RWPE1 (cell line): ENCODE data around the gene MAPK8.

Source experiments
- CTCF ChIA-PET: fragments of 350-600 bp; sonication (Branson Sonifier 250); formaldehyde crosslinking; extraction: SDS; loops from one replicate; lab custom pipeline; 2021; lab: Yijun Ruan, JAX
- POLR2A ChIA-PET: fragments of 400-600 bp; formaldehyde crosslinking; extraction: SDS; loops from one replicate; lab custom pipeline; 2020; ENCODE audit warnings: antibody characterized with exemption; ENCODE audit not compliant: low non-redundant PET; lab: Yijun Ruan, JAX
- DNase-seq: peaks from one replicate; pipeline ENCODE4 v3.0.0; 2012; ENCODE audit warnings: low spot score
- H3K27ac ChIP-seq: fragments of 450-650 bp; 2 replicates; pipeline ENCODE4 v1.5.1; 2017
- CTCF ChIP-seq: fragments of 450-650 bp; conservative IDR thresholded peaks from 2 replicates; pipeline ENCODE4 v1.5.1; 2017; ENCODE audit warnings: low read depth, mild to moderate bottlenecking

Gene MAPK8

GRCh38 chr10:48447356-48448215, 141.1 kb downstream of the MAPK8 start:
- CTCF ChIA-PET: interaction anchor here (3.5 kb wide), 1 partner anchor 62 kb away, joined by 15 read pairs; no protein-coding TSS in a partner anchor
- POLR2A ChIA-PET: no interaction called here
- TF ChIP-seq CTCF: no peak
- no peak overlapping the region for H3K27ac ChIP-seq
- DNase-seq: no peak

- TF ChIP-seq CTCF: no peak
- CTCF ChIA-PET: interaction anchor here (0.5 to 0.6 kb wide), 2 partner anchors 32 to 65 kb away, joined by 3 to 4 read pairs; no protein-coding TSS in a partner anchor
- POLR2A ChIA-PET: no interaction called here
- no peak overlapping the region for H3K27ac ChIP-seq
- no peak for DNase-seq
Measured at GRCh38 chr10:48448796-48449195, 142.3 kb downstream of the MAPK8 start.

- DNase-seq: no peak
- ChIA-PET CTCF (interaction anchor here (0.5 kb wide), 1 partner anchor 31 kb away, joined by 3 read pairs; no protein-coding TSS in a partner anchor), POLR2A (no interaction called here)
- no peak overlapping the region for H3K27ac ChIP-seq
- TF ChIP-seq CTCF: no peak
Measured at GRCh38 chr10:48449501-48450232, 143.2 kb downstream of the MAPK8 start.

- no peak for TF ChIP-seq CTCF
- DNase-seq: no peak
- H3K27ac ChIP-seq: no peak overlapping the region
- POLR2A ChIA-PET: no interaction called here
- CTCF ChIA-PET: no interaction called here
Measured at GRCh38 chr10:48450233-48450740, 143.8 kb downstream of the MAPK8 start.

- TF ChIP-seq CTCF: no peak
- no peak for DNase-seq
- H3K27ac ChIP-seq: no peak overlapping the region
- POLR2A ChIA-PET: no interaction called here
- CTCF ChIA-PET: no interaction called here
Measured at GRCh38 chr10:48450741-48451466, 144.4 kb downstream of the MAPK8 start.
